Measurements from ENCODE around the gene DDB1. TPM values are rescaled to one million over a fixed set of nuclear protein-coding genes. Genes with fewer than 3 reads are reported as not detected.

The DDB1 gene
- total RNA-seq, 4 donors from 2014 or later: 139 to 159 (median 140) TPM

GRCh38 chr11:61297746-61298145 is 35.2 kb downstream of the DDB1 start:
- WGBS, 2 donors (ENCODE audit: low coverage in 1 of 2): 11 to 28% methylated on average over 3 to 4 of the region's 5 CpGs
- peak; percentile 60 for ATAC-seq
- Histone ChIP-seq H3K4me1 (peaks cover 0 to 44% (median 23%) of the 10 kb centered on the region in 3 donors), H3K27me3 (peaks cover 29% of the 10 kb centered on the region), H3K9me3 (no peaks in the 10 kb centered on the region), H3K27ac (peak overlapping the region in 2 of 4 donors; percentile 1 to 55), H3K4me3 (no peak overlapping the region), H3K36me3 (peaks cover 0 to 60% of the 10 kb centered on the region in 2 donors)
- TF ChIP-seq EP300 (IDR thresholded peaks at IDR 0.05) (no peak), POLR2AphosphoS5 (IDR thresholded peaks at IDR 0.05) (no peak), POLR2A (IDR thresholded peaks at IDR 0.05) (no peak)
- TF ChIP-seq, protein P1, sequence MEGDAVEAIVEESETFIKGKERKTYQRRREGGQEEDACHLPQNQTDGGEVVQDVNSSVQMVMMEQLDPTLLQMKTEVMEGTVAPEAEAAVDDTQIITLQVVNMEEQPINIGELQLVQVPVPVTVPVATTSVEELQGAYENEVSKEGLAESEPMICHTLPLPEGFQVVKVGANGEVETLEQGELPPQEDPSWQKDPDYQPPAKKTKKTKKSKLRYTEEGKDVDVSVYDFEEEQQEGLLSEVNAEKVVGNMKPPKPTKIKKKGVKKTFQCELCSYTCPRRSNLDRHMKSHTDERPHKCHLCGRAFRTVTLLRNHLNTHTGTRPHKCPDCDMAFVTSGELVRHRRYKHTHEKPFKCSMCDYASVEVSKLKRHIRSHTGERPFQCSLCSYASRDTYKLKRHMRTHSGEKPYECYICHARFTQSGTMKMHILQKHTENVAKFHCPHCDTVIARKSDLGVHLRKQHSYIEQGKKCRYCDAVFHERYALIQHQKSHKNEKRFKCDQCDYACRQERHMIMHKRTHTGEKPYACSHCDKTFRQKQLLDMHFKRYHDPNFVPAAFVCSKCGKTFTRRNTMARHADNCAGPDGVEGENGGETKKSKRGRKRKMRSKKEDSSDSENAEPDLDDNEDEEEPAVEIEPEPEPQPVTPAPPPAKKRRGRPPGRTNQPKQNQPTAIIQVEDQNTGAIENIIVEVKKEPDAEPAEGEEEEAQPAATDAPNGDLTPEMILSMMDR (IDR thresholded peaks at IDR 0.05): no peak

DNA sequence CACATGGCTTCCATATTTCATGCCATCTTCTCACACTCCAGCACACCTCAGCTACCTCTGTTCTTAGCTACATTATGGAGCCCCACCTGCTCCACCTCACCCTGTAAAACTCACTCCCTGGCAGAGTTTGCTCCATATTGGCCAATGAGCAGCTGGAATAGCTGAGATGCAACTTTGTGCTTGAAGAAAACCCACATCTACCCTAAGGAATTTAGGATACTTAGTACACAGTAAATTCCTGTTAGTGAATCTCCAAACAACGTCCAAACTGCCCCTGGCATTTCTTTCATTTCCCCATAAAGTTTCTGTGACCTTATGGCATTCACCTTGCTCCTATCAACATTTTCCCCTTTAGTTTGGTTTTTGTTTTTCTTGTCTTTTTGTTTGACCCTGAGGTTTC is 35.6 kb downstream of the DDB1 start:
- H3K4me3 ChIP-seq: no peak overlapping the region
- no peak for ATAC-seq
- peak overlapping the region in 3 of 4 donors; percentile 1 to 55 (median 31) for H3K27ac ChIP-seq
- WGBS, 2 donors (ENCODE audit: low coverage in 1 of 2): 20 to 63% methylated on average over 1 of the region's 1 CpG
- peaks cover 0 to 56% of the 10 kb centered on the region in 2 donors for H3K36me3 ChIP-seq
- H3K4me1 ChIP-seq: peaks cover 0 to 44% (median 23%) of the 10 kb centered on the region in 3 donors
- H3K9me3 ChIP-seq: no peaks in the 10 kb centered on the region
- H3K27me3 ChIP-seq: peaks cover 33% of the 10 kb centered on the region
- TF ChIP-seq POLR2A (IDR thresholded peaks at IDR 0.05) (no peak), EP300 (IDR thresholded peaks at IDR 0.05) (no peak), POLR2AphosphoS5 (IDR thresholded peaks at IDR 0.05) (no peak)
- TF ChIP-seq, protein P1 (IDR thresholded peaks at IDR 0.05): no peak

- no peaks in the 10 kb centered on the region for H3K9me3 ChIP-seq
- peak overlapping the region in 1 of 2 donors; percentile 66 for H3K4me3 ChIP-seq
- H3K27me3 ChIP-seq: peaks cover 46% of the 10 kb centered on the region
- peaks cover 0 to 38% of the 10 kb centered on the region in 2 donors for H3K36me3 ChIP-seq
- peak overlapping the region in 1 of 4 donors; percentile 63 for H3K27ac ChIP-seq
- peaks cover 0 to 44% (median 23%) of the 10 kb centered on the region in 3 donors for H3K4me1 ChIP-seq
- 84% methylated on average over 6 of the region's 12 CpGs; no CpG with 5 or more reads in 1 of the 2 donors for WGBS, 2 donors (ENCODE audit: low coverage in 1 of 2)
- TF ChIP-seq EP300 (IDR thresholded peaks at IDR 0.05): no peak
- TF ChIP-seq POLR2A (IDR thresholded peaks at IDR 0.05): no peak
- TF ChIP-seq, protein P1 (IDR thresholded peaks at IDR 0.05): no peak
- no peak for TF ChIP-seq POLR2AphosphoS5 (IDR thresholded peaks at IDR 0.05)
- ATAC-seq: no peak
Measured at GRCh38 chr11:61295596-61295926, 37.3 kb downstream of the DDB1 start.

DNA sequence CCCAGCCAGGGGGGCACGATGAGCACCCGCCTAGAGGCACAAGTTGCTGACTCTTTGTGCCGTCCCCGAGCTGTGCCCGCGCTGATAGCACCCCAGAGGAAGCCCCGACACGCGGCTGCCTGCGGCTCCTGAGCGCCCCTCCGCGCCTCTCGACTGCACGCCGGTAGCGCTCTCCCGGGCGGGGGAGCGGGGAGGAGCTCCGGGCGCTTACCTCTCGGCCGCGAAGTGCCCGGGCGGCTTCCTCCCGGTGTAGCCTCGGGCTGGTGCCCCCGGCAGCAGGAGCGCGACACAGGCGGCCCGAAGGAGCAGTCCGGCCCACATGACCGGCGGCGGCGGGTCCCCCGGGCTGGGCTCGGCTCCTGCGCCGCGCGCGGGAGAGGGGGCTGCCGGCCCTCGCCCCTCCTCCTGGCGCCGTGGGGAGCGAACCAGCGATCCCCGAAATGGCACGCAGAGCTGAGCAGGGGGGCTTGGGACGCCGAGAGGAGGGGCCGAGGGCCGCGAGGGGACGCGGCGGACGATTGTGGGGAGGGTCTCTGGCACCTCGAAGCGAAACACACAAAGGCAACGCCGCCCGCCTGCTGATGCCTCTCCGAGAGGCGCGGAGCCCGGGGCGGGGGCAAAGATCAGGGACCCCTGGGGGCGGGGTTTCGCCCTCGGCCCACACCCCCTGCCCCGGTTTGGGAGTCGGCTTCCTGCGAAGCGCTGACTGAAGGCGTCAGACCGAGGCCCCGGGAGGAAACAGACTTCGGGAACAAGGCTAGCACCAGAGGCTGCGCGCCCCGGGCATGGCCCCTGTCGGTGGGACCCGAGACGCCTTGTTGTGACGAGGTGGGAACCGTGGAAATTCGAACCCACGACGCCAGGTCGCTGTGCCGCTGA is 37.9 kb downstream of the DDB1 start, which contains the start of gene VWCE:
VWCE (minus strand) TSS at position 600 of the 879 bp plus-strand sequence; CDS start at position 321, 279 bp downstream.
- Histone ChIP-seq H3K4me1 (peaks cover 0 to 44% (median 23%) of the 10 kb centered on the region in 3 donors), H3K27me3 (peaks cover 46% of the 10 kb centered on the region), H3K9me3 (no peaks in the 10 kb centered on the region), H3K4me3 (peak within 1 kb of the TSS; percentile 30 to 66), H3K27ac (peak within 1 kb of the TSS in 2 of 4 donors; percentile 45 to 63), H3K36me3 (peaks cover 0 to 32% of the 10 kb centered on the region in 2 donors)
- ATAC-seq: peak; percentile 61
- no peak for TF ChIP-seq POLR2AphosphoS5 (IDR thresholded peaks at IDR 0.05)
- TF ChIP-seq, protein P1 (IDR thresholded peaks at IDR 0.05): peak in 2 of 4 experiments; percentile 7 to 8
- WGBS, 2 donors (ENCODE audit: low coverage in 1 of 2): no CpG with 5 or more reads among the region's 97 CpGs

Measured in gastroesophageal sphincter (tissue), 4 donors.